Astrocyte (in vitro differentiated cells and primary cell): Measurements from ENCODE around the gene POLR3B.
"Not testable (repeated sequence)": the region's sequence is repeated elsewhere in the genome, so short reads cannot be mapped to it uniquely, and the experiment has no call there.

Experiments used
- EZH2 ChIP-seq: IDR thresholded peaks from 2 replicates; pipeline ENCODE4 v1.6.1; 2012; ENCODE audit warnings: mild to moderate bottlenecking, low read length, inconsistent platforms; ENCODE audit not compliant: insufficient read depth
- TF ChIP-seq, protein P1 (sequence below): IDR thresholded peaks from 2 replicates; pipeline ENCODE4 v1.5.1; 2011; ENCODE audit warnings: low read depth, mild to moderate bottlenecking, inconsistent platforms, low read length, moderate library complexity; ENCODE audit not compliant: insufficient read depth

DNA sequence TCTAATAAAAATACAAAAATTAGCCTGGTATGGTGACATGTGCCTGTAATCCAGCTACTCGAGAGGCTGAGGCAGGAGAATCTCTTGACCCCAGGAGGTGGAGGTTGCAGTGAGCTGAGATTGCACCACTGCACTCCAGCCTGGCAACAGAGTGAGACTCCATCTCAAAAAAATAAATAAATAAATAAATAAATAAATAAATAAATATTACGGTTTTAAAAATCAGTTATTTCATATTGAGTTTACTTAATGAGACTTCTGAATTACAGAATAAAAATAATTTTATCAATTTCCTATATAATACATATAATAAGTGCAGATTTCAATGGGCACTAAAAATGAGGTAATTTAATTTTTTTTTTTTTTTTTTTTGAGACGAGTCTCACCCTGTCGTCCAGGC, 44.1 kb upstream of the POLR3B start:
- TF ChIP-seq, protein P1, sequence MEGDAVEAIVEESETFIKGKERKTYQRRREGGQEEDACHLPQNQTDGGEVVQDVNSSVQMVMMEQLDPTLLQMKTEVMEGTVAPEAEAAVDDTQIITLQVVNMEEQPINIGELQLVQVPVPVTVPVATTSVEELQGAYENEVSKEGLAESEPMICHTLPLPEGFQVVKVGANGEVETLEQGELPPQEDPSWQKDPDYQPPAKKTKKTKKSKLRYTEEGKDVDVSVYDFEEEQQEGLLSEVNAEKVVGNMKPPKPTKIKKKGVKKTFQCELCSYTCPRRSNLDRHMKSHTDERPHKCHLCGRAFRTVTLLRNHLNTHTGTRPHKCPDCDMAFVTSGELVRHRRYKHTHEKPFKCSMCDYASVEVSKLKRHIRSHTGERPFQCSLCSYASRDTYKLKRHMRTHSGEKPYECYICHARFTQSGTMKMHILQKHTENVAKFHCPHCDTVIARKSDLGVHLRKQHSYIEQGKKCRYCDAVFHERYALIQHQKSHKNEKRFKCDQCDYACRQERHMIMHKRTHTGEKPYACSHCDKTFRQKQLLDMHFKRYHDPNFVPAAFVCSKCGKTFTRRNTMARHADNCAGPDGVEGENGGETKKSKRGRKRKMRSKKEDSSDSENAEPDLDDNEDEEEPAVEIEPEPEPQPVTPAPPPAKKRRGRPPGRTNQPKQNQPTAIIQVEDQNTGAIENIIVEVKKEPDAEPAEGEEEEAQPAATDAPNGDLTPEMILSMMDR = not testable (repeated sequence)
- not testable (repeated sequence) for TF ChIP-seq EZH2
